GM12878 (cell line): ENCODE data around the gene COQ7. TPM values are rescaled to one million over a fixed set of nuclear protein-coding genes. Genes with fewer than 3 reads are reported as not detected.

ENCODE experiments used
- ATAC-seq: fragments of 200-7000 bp; cut with Tn5 transposase; 3 replicates; pipeline ENCODE4 v1.9.1; 2020; ENCODE audit warnings: mild to moderate bottlenecking, moderate library complexity
- BruUV-seq: library from RNA; stranded (reverse); fragments of 400-500 nt; replicated peaks from 2 replicates; lab custom pipeline; 2021; lab: Mats Ljungman, UMichigan
- CTCF ChIA-PET: fragments of 300-600 bp; sonication (Branson Sonifier 250); formaldehyde crosslinking; extraction: SDS; loops from one replicate; lab custom pipeline; 2021; ENCODE audit warnings: inconsistent platforms; lab: Yijun Ruan, JAX
- POLR2A ChIA-PET: fragments of 350-600 bp; formaldehyde crosslinking; extraction: SDS; loops from one replicate; lab custom pipeline; 2021; ENCODE audit warnings: inconsistent platforms; lab: Charles Lee
- RAD21 ChIA-PET: fragments of 300-600 bp; sonication (Branson Sonifier 250); formaldehyde crosslinking; loops from one replicate; lab custom pipeline; 2023; ENCODE audit warnings: antibody characterized with exemption; ENCODE audit not compliant: unreplicated experiment; lab: Charles Lee
- SMC1A ChIA-PET: fragments of 300-600 bp; sonication (Branson Sonifier 250); formaldehyde crosslinking; loops from one replicate; lab custom pipeline; 2023; ENCODE audit not compliant: unreplicated experiment, uncharacterized antibody; lab: Charles Lee
- DNase-seq: peaks from one replicate; pipeline ENCODE4 v3.0.0-alpha.2; 2011; ENCODE audit warnings: low read depth, low spot score
- FAIRE-seq: peaks from 3 replicates; lab custom pipeline; 2011; peaks lifted over from hg19 to GRCh38; lab: Jason Lieb, UNC
- H2AFZ ChIP-seq: 2 replicates; pipeline ENCODE4 v1.6.0; 2011; ENCODE audit warnings: low read depth, low read length, control low read depth; ENCODE audit not compliant: control insufficient read depth
- H3K27ac ChIP-seq: 2 replicates; pipeline ENCODE4 v1.5.1; 2011; ENCODE audit warnings: control low read depth; ENCODE audit not compliant: control insufficient read depth, insufficient read depth
- H3K27me3 ChIP-seq, 2 experiments: replicated peaks in 1 of 2; 2 replicates each; pipeline versions ENCODE4 v1.6.0 to v1.6.1; 2011; ENCODE audit warnings: low read length in 1 of 2; ENCODE audit not compliant: control insufficient read depth in 2 of 2, insufficient read depth in 2 of 2
- H3K36me3 ChIP-seq, 2 experiments: 2 replicates each; pipeline ENCODE4 v1.5.1; 2011; ENCODE audit warnings: low read length in 1 of 2; ENCODE audit not compliant: control insufficient read depth in 2 of 2, insufficient read depth in 2 of 2
- H3K4me1 ChIP-seq: 2 replicates; pipeline ENCODE4 v1.6.1; 2011; ENCODE audit warnings: mild to moderate bottlenecking, low read length, moderate library complexity, mixed read lengths; ENCODE audit not compliant: control insufficient read depth, insufficient read depth
- H3K4me2 ChIP-seq: 2 replicates; pipeline ENCODE4 v1.6.0; 2011; ENCODE audit warnings: control low read depth; ENCODE audit not compliant: control insufficient read depth, insufficient read depth
- H3K4me3 ChIP-seq: fragments of 200-600 bp; sonication (generic); 2 replicates; pipeline ENCODE4 v1.5.1; 2016
- H3K79me2 ChIP-seq: 2 replicates; pipeline ENCODE4 v1.6.0; 2011; ENCODE audit warnings: low read length; ENCODE audit not compliant: control insufficient read depth, insufficient read depth
- H3K9ac ChIP-seq: 2 replicates; pipeline ENCODE4 v1.8.0; 2011; ENCODE audit warnings: low read length, control low read depth, mixed read lengths; ENCODE audit not compliant: control insufficient read depth, insufficient read depth
- H3K9me3 ChIP-seq: replicated peaks from 3 replicates; pipeline ENCODE4 v1.5.1; 2011; ENCODE audit warnings: mild to moderate bottlenecking, low read length; ENCODE audit not compliant: control insufficient read depth, insufficient read depth
- H4K20me1 ChIP-seq: 2 replicates; pipeline ENCODE4 v1.6.0; 2011; ENCODE audit not compliant: control insufficient read depth, insufficient read depth
- BACH1 ChIP-seq: fragments of 450-650 bp; IDR thresholded peaks from 2 replicates; pipeline ENCODE4 v1.6.1; 2017; ENCODE audit warnings: mild to moderate bottlenecking, borderline replicate concordance
- ESRRA ChIP-seq: IDR thresholded peaks from 2 replicates; pipeline ENCODE4 v1.6.1; 2012; ENCODE audit warnings: mild to moderate bottlenecking, low read length, improper control_type of control experiment
- GABPA ChIP-seq: IDR thresholded peaks from 2 replicates; pipeline ENCODE4 v1.6.1; 2014; ENCODE audit warnings: antibody characterized with exemption, low read depth, mild to moderate bottlenecking, inconsistent platforms
- JUNB ChIP-seq: IDR thresholded peaks from 2 replicates; pipeline ENCODE4 v1.6.1; 2016; ENCODE audit warnings: antibody characterized with exemption, mild to moderate bottlenecking
- KAT2A ChIP-seq: conservative IDR thresholded peaks from 2 replicates; pipeline ENCODE4 v1.6.1; 2011; ENCODE audit warnings: low read depth, low read length; ENCODE audit not compliant: control insufficient read depth
- MYB ChIP-seq: fragments of 150-350 bp; IDR thresholded peaks from 2 replicates; pipeline ENCODE4 v1.6.1; 2014; ENCODE audit warnings: mild to moderate bottlenecking, low read depth, low read length, borderline replicate concordance
- MYC ChIP-seq: IDR thresholded peaks from 2 replicates; pipeline ENCODE4 v1.6.1; 2011; ENCODE audit warnings: mild to moderate bottlenecking, low read length, moderate library complexity, inconsistent platforms; ENCODE audit not compliant: insufficient read depth, insufficient replicate concordance, insufficient read length, severe bottlenecking
- PKNOX1 ChIP-seq: fragments of 450-650 bp; IDR thresholded peaks from 2 replicates; pipeline ENCODE4 v1.6.1; 2016; ENCODE audit warnings: mild to moderate bottlenecking
- POLR2A ChIP-seq: IDR thresholded peaks from 2 replicates; pipeline ENCODE4 v1.6.1; 2011; ENCODE audit warnings: low read depth, mild to moderate bottlenecking, low read length
- SP1 ChIP-seq: IDR thresholded peaks from one replicate; pipeline ENCODE4 v1.6.1; 2011; ENCODE audit warnings: low read depth, low read length
- TBL1XR1 ChIP-seq: IDR thresholded peaks from 2 replicates; pipeline ENCODE4 v1.6.1; 2012; ENCODE audit warnings: low read depth, low read length, improper control_type of control experiment
- WGBS: methylation state at CpG from one replicate; pipeline ENCODE4 v1.1.6; 2016; ENCODE audit warnings: low lambda C conversion rate; ENCODE audit not compliant: insufficient replicate concordance, insufficient coverage; ENCODE audit errors: missing lambda C conversion rate; 5-methylcytosine and 5-hydroxymethylcytosine counted together
- in situ Hi-C: fragments of 300-500 bp; cut with MboI; formaldehyde crosslinking; loops from 9 replicates; pipeline ENCODE4 v1.14.3; 2018; ENCODE audit warnings: mixed read lengths
- intact Hi-C: fragments of 100-400 bp; cut with micrococcal nuclease; formaldehyde crosslinking; loops from one replicate; pipeline ENCODE4 v1.14.2; 2022; ENCODE audit not compliant: unreplicated experiment
- polyA plus RNA-seq, 11 experiments: library from polyadenylated mRNA; depleted of rRNA in 4 of 11; unstranded in 6 of 11; stranded (reverse) in 5 of 11; fragments of >200 nt; fragmentation: Nextera tagmentation in 4 of 11; fragmentation: Illumina TruSeq in 1 of 11; extraction: Ambion mirVana in 4 of 11; extraction: Trizol in 1 of 11; gene quantifications; 1 replicate in 1 of 11; 2 replicates in 10 of 11; pipeline versions ENCODE4 v1.2.1 to v1.2.3, GENCODE V29; 2011 to 2016; ENCODE audit warnings: inconsistent platforms in 2 of 11, missing spikeins in 2 of 11, low read depth in 1 of 11
- total RNA-seq, 4 experiments: library from RNA; depleted of rRNA in 3 of 4; stranded (reverse); fragments of >200 nt in 3 of 4; fragmentation: Illumina TruSeq in 1 of 4; extraction: Trizol in 1 of 4; gene quantifications; 2 replicates each; pipeline versions ENCODE4 v1.2.1 to v1.2.3, GENCODE V29; 2013 to 2021
- TF ChIP-seq, protein P1 (sequence below): fragments of 450-650 bp; IDR thresholded peaks from 2 replicates; pipeline ENCODE4 v1.6.1; 2018; ENCODE audit warnings: mild to moderate bottlenecking, low read depth, moderate library complexity; ENCODE audit not compliant: partially characterized antibody
- TF ChIP-seq, protein P2 (sequence below): IDR thresholded peaks from 2 replicates; pipeline ENCODE4 v1.6.1; 2012; ENCODE audit warnings: improper control_type of control experiment, low read depth, low read length; ENCODE audit not compliant: insufficient replicate concordance

The COQ7 gene
- total and polyA plus RNA-seq, 10 of the 15 experiments (the other 5 are each of a cell fraction or from before 2014, with no cell fraction given), result 3.2 to 21.9 (median 13.0) TPM

DNA sequence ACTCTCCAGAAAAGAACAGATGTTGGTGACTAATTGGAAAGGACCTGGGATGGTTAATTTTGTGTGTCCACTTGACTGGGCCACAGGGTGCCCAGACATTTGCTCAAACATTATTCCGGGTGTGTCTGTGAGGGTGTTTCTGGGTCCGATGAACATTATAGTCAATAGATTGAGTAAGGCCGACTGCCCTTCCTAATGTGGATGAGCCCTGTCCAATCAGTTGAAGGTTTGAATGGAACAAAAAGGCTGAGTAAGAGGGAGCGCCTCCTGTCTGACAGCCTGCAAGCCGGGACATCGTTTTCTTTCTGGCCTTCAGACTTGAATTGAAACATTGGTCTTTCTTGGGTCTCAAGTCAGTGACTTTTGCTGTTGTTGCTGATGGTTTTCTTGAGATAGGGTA, 23.5 kb downstream of the COQ7 start (continued):
- TF ChIP-seq, protein P1, sequence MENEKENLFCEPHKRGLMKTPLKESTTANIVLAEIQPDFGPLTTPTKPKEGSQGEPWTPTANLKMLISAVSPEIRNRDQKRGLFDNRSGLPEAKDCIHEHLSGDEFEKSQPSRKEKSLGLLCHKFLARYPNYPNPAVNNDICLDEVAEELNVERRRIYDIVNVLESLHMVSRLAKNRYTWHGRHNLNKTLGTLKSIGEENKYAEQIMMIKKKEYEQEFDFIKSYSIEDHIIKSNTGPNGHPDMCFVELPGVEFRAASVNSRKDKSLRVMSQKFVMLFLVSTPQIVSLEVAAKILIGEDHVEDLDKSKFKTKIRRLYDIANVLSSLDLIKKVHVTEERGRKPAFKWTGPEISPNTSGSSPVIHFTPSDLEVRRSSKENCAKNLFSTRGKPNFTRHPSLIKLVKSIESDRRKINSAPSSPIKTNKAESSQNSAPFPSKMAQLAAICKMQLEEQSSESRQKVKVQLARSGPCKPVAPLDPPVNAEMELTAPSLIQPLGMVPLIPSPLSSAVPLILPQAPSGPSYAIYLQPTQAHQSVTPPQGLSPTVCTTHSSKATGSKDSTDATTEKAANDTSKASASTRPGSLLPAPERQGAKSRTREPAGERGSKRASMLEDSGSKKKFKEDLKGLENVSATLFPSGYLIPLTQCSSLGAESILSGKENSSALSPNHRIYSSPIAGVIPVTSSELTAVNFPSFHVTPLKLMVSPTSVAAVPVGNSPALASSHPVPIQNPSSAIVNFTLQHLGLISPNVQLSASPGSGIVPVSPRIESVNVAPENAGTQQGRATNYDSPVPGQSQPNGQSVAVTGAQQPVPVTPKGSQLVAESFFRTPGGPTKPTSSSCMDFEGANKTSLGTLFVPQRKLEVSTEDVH, result no peak
- TF ChIP-seq GABPA (no peak), MYB (no peak), SP1 (no peak), TBL1XR1 (no peak)

- RAD21 ChIA-PET, result no interaction called here
- H4K20me1 ChIP-seq, result no peaks in the 10 kb centered on the region
- H3K4me3 ChIP-seq, result no peak overlapping the region
- no peaks in the 10 kb centered on the region for H3K79me2 ChIP-seq
- no peaks in the 10 kb centered on the region for H3K27me3 ChIP-seq
- no peak overlapping the region for H3K4me2 ChIP-seq
- CTCF ChIA-PET, result interaction anchor here (0.6 to 3.7 kb wide), 2 partner anchors 87 to 276 kb away, joined by 3 to 17 read pairs; no protein-coding TSS in a partner anchor
- ATAC-seq (no peak), FAIRE-seq (no peak), DNase-seq (no peak)
- SMC1A ChIA-PET, result interaction anchor here (0.8 to 5.1 kb wide), 4 partner anchors 15 to 415 kb away, joined by 3 to 34 read pairs (median 3); no protein-coding TSS in a partner anchor
- H3K9ac ChIP-seq, result no peak overlapping the region
- H3K27ac ChIP-seq, result no peak overlapping the region
- POLR2A ChIA-PET, result no interaction called here
- peaks cover 6% of the 10 kb centered on the region for H3K4me1 ChIP-seq
- BruUV-seq, result no TSS peak
- 22% methylated on average over 2 of the region's 2 CpGs for WGBS
- in situ Hi-C loops (loop anchor here (5.0 kb wide), 2 partner anchors 69 to 409 kb away; no protein-coding TSS in a partner anchor), intact Hi-C loops (no loop called here)
- H3K36me3 ChIP-seq, result no peaks in the 10 kb centered on the region
- no peak overlapping the region for H2AFZ ChIP-seq
- peaks cover 4% of the 10 kb centered on the region; the same call in 2 of the 3 replicates for H3K9me3 ChIP-seq
- TF ChIP-seq, protein P2, sequence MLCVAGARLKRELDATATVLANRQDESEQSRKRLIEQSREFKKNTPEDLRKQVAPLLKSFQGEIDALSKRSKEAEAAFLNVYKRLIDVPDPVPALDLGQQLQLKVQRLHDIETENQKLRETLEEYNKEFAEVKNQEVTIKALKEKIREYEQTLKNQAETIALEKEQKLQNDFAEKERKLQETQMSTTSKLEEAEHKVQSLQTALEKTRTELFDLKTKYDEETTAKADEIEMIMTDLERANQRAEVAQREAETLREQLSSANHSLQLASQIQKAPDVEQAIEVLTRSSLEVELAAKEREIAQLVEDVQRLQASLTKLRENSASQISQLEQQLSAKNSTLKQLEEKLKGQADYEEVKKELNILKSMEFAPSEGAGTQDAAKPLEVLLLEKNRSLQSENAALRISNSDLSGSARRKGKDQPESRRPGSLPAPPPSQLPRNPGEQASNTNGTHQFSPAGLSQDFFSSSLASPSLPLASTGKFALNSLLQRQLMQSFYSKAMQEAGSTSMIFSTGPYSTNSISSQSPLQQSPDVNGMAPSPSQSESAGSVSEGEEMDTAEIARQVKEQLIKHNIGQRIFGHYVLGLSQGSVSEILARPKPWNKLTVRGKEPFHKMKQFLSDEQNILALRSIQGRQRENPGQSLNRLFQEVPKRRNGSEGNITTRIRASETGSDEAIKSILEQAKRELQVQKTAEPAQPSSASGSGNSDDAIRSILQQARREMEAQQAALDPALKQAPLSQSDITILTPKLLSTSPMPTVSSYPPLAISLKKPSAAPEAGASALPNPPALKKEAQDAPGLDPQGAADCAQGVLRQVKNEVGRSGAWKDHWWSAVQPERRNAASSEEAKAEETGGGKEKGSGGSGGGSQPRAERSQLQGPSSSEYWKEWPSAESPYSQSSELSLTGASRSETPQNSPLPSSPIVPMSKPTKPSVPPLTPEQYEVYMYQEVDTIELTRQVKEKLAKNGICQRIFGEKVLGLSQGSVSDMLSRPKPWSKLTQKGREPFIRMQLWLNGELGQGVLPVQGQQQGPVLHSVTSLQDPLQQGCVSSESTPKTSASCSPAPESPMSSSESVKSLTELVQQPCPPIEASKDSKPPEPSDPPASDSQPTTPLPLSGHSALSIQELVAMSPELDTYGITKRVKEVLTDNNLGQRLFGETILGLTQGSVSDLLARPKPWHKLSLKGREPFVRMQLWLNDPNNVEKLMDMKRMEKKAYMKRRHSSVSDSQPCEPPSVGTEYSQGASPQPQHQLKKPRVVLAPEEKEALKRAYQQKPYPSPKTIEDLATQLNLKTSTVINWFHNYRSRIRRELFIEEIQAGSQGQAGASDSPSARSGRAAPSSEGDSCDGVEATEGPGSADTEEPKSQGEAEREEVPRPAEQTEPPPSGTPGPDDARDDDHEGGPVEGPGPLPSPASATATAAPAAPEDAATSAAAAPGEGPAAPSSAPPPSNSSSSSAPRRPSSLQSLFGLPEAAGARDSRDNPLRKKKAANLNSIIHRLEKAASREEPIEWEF, result no peak
- TF ChIP-seq MYC (no peak), PKNOX1 (no peak), JUNB (no peak), KAT2A (no peak), ESRRA (no peak), BACH1 (no peak), POLR2A (no peak)
These were observed 25.4 kb downstream of the COQ7 start for GRCh38 chr16:19092653-19093410.
